Stimulated activated CD8-positive, alpha-beta memory T cell treated with anti-CD3 and anti-CD28 coated beads, Interleukin-7, amount 100 ng/mL, for 1 hour (primary cell): Measurements from ENCODE around the gene DCDC1.

Experiments
- DNase-seq, 2 donors: peaks; one replicate each; pipeline ENCODE4 v3.0.0-alpha.2; 2020; ENCODE audit warnings: low read depth in 2 of 2

Gene DCDC1

GRCh38 chr11:30859669-30860068 lies 509.9 kb downstream of the DCDC1 start:
- DNase-seq, result no peak

- no peak for DNase-seq
These were observed 514.0 kb downstream of the DCDC1 start for GRCh38 chr11:30855383-30856006.

GRCh38 chr11:30853439-30853838 lies 516.1 kb downstream of the DCDC1 start:
- DNase-seq, result no peak

GRCh38 chr11:30852645-30853044 lies 516.9 kb downstream of the DCDC1 start:
- DNase-seq, result no peak

- DNase-seq, result no peak
These were observed 517.4 kb downstream of the DCDC1 start for GRCh38 chr11:30852091-30852490.

GRCh38 chr11:30837252-30837651 lies 532.3 kb downstream of the DCDC1 start:
- DNase-seq, result no peak

- DNase-seq, result no peak
These were observed 536.7 kb downstream of the DCDC1 start for GRCh38 chr11:30832831-30833230.

GRCh38 chr11:30830681-30831080 lies 538.9 kb downstream of the DCDC1 start:
- DNase-seq, result no peak

- no peak for DNase-seq
These were observed 542.6 kb downstream of the DCDC1 start for GRCh38 chr11:30826911-30827310.

GRCh38 chr11:30825723-30826122 lies 543.8 kb downstream of the DCDC1 start:
- no peak for DNase-seq

- DNase-seq, result no peak
These were observed 546.4 kb downstream of the DCDC1 start for GRCh38 chr11:30823119-30823518.

GRCh38 chr11:30821438-30821965 lies 548.0 kb downstream of the DCDC1 start:
- no peak for DNase-seq

- no peak for DNase-seq
These were observed 550.8 kb downstream of the DCDC1 start for GRCh38 chr11:30818721-30819120.

GRCh38 chr11:30816959-30817880 lies 552.3 kb downstream of the DCDC1 start:
- DNase-seq, result no peak

GRCh38 chr11:30815619-30816018 lies 553.9 kb downstream of the DCDC1 start:
- DNase-seq, result no peak

GRCh38 chr11:30814737-30815136 lies 554.8 kb downstream of the DCDC1 start:
- DNase-seq, result no peak
